ENCODE data around the gene CNOT1. TPM values are rescaled to one million over a fixed set of nuclear protein-coding genes. Genes with fewer than 3 reads are reported as not detected.

CNOT1 gene
- total and polyA plus RNA-seq, 10 of the 15 experiments (the other 5 are each of a cell fraction or from before 2014, with no cell fraction given), result 101 to 246 (median 175) TPM

DNA sequence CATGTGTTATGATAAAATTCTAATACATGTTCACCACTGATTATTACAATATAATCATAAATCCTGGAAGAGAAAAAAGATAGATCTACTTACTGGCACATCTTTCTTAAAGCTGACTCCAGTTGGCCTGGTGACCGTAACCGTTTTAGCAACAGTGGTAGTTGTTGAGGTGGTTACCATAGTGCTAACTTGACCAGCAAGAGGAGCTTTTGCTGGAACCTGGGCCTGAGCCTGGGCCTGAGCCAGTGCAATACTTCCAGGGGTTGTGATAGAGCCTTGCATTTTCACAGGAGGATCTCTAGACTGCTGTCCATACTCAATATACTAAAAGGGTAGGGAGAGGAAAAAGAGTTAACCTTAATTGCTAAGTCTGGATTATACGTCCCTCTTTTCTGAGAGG lies 78.1 kb downstream of the CNOT1 start:
- ATAC-seq (no peak), DNase-seq (ENCODE audit: low read depth, low spot score) (no peak), FAIRE-seq (no peak)
- 92% methylated on average over 3 of the region's 3 CpGs for WGBS (ENCODE audit: insufficient coverage, insufficient replicate concordance, low lambda C conversion rate, missing lambda C conversion rate)
- Histone ChIP-seq H3K4me3 (no peak overlapping the region), H3K9ac (ENCODE audit: control insufficient read depth, insufficient read depth, low read length) (no peak overlapping the region), H3K4me2 (ENCODE audit: control insufficient read depth, insufficient read depth) (no peak overlapping the region), H3K27ac (ENCODE audit: control insufficient read depth, insufficient read depth) (no peak overlapping the region), H3K9me3 (replicated peaks; ENCODE audit: control insufficient read depth, insufficient read depth, low read length) (no peaks in the 10 kb centered on the region), H3K27me3 (replicated peaks in 1 of 2; ENCODE audit: control insufficient read depth in 2 of 2, insufficient read depth in 2 of 2, low read length in 1 of 2) (no peaks in the 10 kb centered on the region), H3K4me1 (ENCODE audit: control insufficient read depth, insufficient read depth, low read length) (no peaks in the 10 kb centered on the region), H4K20me1 (ENCODE audit: control insufficient read depth, insufficient read depth) (no peaks in the 10 kb centered on the region), H3K79me2 (ENCODE audit: control insufficient read depth, insufficient read depth, low read length) (no peaks in the 10 kb centered on the region), H3K36me3 (ENCODE audit: control insufficient read depth in 2 of 2, insufficient read depth in 2 of 2, low read length in 1 of 2) (peaks cover 8 to 62% of the 10 kb centered on the region in 2 experiments), H2AFZ (ENCODE audit: control insufficient read depth, low read depth, low read length) (no peak overlapping the region)
- BruUV-seq (replicated peaks), result no TSS peak
- SMC1A ChIA-PET (ENCODE audit: uncharacterized antibody, unreplicated experiment), result interaction anchor here (1.2 kb wide), 1 partner anchor 33 kb away, joined by 3 read pairs; no protein-coding TSS in a partner anchor
- POLR2A ChIA-PET, result no interaction called here
- CTCF ChIA-PET, result no interaction called here
- intact Hi-C loops (cut with micrococcal nuclease; ENCODE audit: unreplicated experiment), result no loop called here
- RAD21 ChIA-PET (ENCODE audit: unreplicated experiment), result no interaction called here
- in situ Hi-C loops (cut with MboI), result loop anchor here (25.0 kb wide), 1 partner anchor 1339 kb away; no protein-coding TSS in a partner anchor
- no peak for TF ChIP-seq CTCF (IDR thresholded peaks at IDR 0.05 in 2 of 3, conservative IDR thresholded peaks at IDR 0.05 in 1 of 3; ENCODE audit: control insufficient read depth in 2 of 3, extremely low read depth in 1 of 3, insufficient read depth in 1 of 3, low read depth in 3 of 3, low read length in 3 of 3)
- no peak for TF ChIP-seq HSF1 (IDR thresholded peaks at IDR 0.05; ENCODE audit: low read depth, low read length)
- TF ChIP-seq YY1 (IDR thresholded peaks at IDR 0.05; ENCODE audit: low read depth, low read length), result no peak
- TF ChIP-seq MEF2A (IDR thresholded peaks at IDR 0.05; ENCODE audit: insufficient read depth, low read depth, low read length), result no peak
- TF ChIP-seq, protein P1, sequence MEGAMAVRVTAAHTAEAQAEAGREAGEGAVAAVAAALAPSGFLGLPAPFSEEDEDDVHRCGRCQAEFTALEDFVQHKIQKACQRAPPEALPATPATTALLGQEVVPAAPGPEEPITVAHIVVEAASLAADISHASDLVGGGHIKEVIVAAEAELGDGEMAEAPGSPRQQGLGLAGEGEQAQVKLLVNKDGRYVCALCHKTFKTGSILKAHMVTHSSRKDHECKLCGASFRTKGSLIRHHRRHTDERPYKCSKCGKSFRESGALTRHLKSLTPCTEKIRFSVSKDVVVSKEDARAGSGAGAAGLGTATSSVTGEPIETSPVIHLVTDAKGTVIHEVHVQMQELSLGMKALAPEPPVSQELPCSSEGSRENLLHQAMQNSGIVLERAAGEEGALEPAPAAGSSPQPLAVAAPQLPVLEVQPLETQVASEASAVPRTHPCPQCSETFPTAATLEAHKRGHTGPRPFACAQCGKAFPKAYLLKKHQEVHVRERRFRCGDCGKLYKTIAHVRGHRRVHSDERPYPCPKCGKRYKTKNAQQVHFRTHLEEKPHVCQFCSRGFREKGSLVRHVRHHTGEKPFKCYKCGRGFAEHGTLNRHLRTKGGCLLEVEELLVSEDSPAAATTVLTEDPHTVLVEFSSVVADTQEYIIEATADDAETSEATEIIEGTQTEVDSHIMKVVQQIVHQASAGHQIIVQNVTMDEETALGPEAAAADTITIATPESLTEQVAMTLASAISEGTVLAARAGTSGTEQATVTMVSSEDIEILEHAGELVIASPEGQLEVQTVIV (IDR thresholded peaks at IDR 0.05; ENCODE audit: borderline replicate concordance, partially characterized antibody), result no peak
- no peak for TF ChIP-seq ZBED1 (IDR thresholded peaks at IDR 0.05; ENCODE audit: borderline replicate concordance)
- TF ChIP-seq TCF12 (IDR thresholded peaks at IDR 0.05; ENCODE audit: low read depth, low read length), result no peak
- no peak for TF ChIP-seq FOXK2 (IDR thresholded peaks at IDR 0.05)
- TF ChIP-seq HDGF (IDR thresholded peaks at IDR 0.05), result no peak
- no peak for TF ChIP-seq ATF3 (IDR thresholded peaks at IDR 0.05; ENCODE audit: borderline replicate concordance, extremely low read depth, low read depth, low read length)
- TF ChIP-seq CHD2 (IDR thresholded peaks at IDR 0.05; ENCODE audit: borderline replicate concordance, low read depth, low read length), result no peak
- TF ChIP-seq CHD1 (IDR thresholded peaks at IDR 0.05; ENCODE audit: low read depth, low read length), result no peak
- TF ChIP-seq ZNF217 (IDR thresholded peaks at IDR 0.05), result no peak
- TF ChIP-seq TCF7 (IDR thresholded peaks at IDR 0.05; ENCODE audit: borderline replicate concordance), result no peak
- TF ChIP-seq, protein P2, sequence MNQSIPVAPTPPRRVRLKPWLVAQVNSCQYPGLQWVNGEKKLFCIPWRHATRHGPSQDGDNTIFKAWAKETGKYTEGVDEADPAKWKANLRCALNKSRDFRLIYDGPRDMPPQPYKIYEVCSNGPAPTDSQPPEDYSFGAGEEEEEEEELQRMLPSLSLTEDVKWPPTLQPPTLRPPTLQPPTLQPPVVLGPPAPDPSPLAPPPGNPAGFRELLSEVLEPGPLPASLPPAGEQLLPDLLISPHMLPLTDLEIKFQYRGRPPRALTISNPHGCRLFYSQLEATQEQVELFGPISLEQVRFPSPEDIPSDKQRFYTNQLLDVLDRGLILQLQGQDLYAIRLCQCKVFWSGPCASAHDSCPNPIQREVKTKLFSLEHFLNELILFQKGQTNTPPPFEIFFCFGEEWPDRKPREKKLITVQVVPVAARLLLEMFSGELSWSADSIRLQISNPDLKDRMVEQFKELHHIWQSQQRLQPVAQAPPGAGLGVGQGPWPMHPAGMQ (IDR thresholded peaks at IDR 0.05; ENCODE audit: borderline replicate concordance), result no peak
- TF ChIP-seq ETV6 (conservative IDR thresholded peaks at IDR 0.05 in 1 of 2, IDR thresholded peaks at IDR 0.05 in 1 of 2; ENCODE audit: borderline replicate concordance in 1 of 2, low read depth in 1 of 2), result no peak
